ENCODE measurements around the gene GPR137B.

DNA sequence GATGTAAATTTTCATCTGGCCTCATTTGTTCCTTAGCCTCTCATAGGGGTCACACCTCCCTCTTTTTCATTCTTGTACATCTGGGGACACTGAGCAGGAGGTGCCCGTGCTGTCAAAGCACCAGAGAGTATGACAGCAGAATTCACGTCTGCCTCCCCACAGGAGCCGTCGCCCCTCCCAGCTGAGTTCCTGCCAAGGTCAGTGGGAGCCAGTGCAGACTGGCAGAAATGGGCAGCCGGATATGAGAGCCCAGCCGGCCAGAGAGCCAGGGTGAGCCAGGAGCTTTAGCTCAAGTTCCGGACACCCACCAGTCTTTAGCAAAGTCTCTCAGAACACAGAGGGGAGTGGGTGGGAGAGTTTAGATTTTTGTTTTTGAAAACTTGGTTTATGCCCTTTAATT, 21.9 kb downstream of the GPR137B start:
- TF ChIP-seq, protein P1, sequence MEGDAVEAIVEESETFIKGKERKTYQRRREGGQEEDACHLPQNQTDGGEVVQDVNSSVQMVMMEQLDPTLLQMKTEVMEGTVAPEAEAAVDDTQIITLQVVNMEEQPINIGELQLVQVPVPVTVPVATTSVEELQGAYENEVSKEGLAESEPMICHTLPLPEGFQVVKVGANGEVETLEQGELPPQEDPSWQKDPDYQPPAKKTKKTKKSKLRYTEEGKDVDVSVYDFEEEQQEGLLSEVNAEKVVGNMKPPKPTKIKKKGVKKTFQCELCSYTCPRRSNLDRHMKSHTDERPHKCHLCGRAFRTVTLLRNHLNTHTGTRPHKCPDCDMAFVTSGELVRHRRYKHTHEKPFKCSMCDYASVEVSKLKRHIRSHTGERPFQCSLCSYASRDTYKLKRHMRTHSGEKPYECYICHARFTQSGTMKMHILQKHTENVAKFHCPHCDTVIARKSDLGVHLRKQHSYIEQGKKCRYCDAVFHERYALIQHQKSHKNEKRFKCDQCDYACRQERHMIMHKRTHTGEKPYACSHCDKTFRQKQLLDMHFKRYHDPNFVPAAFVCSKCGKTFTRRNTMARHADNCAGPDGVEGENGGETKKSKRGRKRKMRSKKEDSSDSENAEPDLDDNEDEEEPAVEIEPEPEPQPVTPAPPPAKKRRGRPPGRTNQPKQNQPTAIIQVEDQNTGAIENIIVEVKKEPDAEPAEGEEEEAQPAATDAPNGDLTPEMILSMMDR (IDR thresholded peaks at IDR 0.05; ENCODE audit: poor library complexity) = no peak
- TF ChIP-seq EZH2phosphoT487 (IDR thresholded peaks at IDR 0.05; ENCODE audit: low read depth, severe bottlenecking, unreplicated experiment) = no peak
- TF ChIP-seq EZH2 (IDR thresholded peaks at IDR 0.05; ENCODE audit: borderline replicate concordance) = no peak

All from hepatocyte (in vitro differentiated cells).